NB4 (cell line): ENCODE measurements around the gene MLN.

Experiments used
- CTCF ChIP-seq: IDR thresholded peaks from one replicate; pipeline ENCODE4 v1.5.1; 2012; ENCODE audit warnings: low read depth, low read length
- MAX ChIP-seq: IDR thresholded peaks from 2 replicates; pipeline ENCODE4 v1.6.1; 2011; ENCODE audit warnings: low read depth, low read length
- MYC ChIP-seq: IDR thresholded peaks from 2 replicates; pipeline ENCODE4 v1.6.1; 2011; ENCODE audit warnings: low read depth, low read length
- POLR2A ChIP-seq: IDR thresholded peaks from 2 replicates; pipeline ENCODE4 v1.6.1; 2011; ENCODE audit warnings: mild to moderate bottlenecking; ENCODE audit not compliant: insufficient read length; ENCODE audit errors: extremely low read depth

DNA sequence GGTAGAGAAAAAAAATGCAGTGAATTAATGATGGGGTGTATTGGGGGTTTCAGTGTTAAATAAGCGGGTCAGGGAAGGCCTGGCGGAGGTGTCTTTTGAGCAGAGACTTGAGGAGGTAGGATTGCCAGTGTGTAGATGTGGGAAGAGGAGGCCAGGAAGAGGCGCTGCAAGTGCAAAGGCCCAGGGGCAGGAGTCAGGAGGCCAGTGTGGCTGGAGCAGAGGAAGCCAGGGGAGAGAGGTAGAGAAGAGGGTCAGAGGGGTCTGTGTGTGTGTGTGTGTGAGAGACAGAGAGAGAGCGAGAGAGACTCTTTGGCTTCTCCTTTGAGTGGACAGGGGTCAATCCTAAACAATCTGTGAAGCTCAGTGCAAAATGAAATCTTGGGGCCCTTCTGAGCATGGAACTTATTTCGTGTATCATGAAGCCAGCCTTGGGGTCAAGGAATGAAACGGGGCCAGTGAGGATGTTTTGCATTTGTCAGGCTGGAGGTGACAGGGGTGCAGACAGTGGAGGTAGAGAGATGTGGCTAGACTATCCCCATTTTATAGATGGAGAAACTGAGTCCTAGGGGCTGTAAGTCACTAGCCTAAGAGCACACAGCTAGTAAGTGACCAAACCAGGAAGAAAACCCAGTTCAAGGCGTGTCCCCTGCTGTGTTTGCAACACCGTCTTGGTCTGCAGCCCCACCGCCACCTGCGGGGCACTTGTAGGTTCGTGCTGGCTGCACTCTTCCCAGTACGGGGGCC, 47.4 kb downstream of the MLN start:
- no peak for TF ChIP-seq CTCF
- no peak for TF ChIP-seq POLR2A
- no peak for TF ChIP-seq MAX
- no peak for TF ChIP-seq MYC
